DMS53 (cell line): Measurements from ENCODE around the gene CMTM6.
"Not testable (repeated sequence)": the region's sequence is repeated elsewhere in the genome, so short reads cannot be mapped to it uniquely, and the experiment has no call there.

ENCODE experiments used
- DNase-seq: peaks from one replicate; lab custom pipeline; 2025; lab: John Stamatoyannopoulos, UW

CMTM6 gene

GRCh38 chr3:32502118-32502945 lies at the start of gene CMTM6:
Gene CMTM6 (minus strand): TSS chr3:32502852. CDS start chr3:32502745, 107 bp downstream.
- peak; percentile 72 for DNase-seq

- DNase-seq, result no peak
Measured at GRCh38 chr3:32552013-32552412, 49.4 kb upstream of the CMTM6 start.

GRCh38 chr3:32551496-32551895 lies 48.8 kb upstream of the CMTM6 start:
- DNase-seq, result no peak

- DNase-seq, result peak; percentile 28
Measured at GRCh38 chr3:32551087-32551486, 48.4 kb upstream of the CMTM6 start.

- no peak for DNase-seq
Measured at GRCh38 chr3:32545305-32545704, 42.7 kb upstream of the CMTM6 start.

- DNase-seq, result no peak
Measured at GRCh38 chr3:32544894-32545293, 42.2 kb upstream of the CMTM6 start.

GRCh38 chr3:32542807-32543206 lies 40.2 kb upstream of the CMTM6 start:
- DNase-seq, result no peak

GRCh38 chr3:32540899-32541298 lies 38.2 kb upstream of the CMTM6 start:
- DNase-seq, result no peak

GRCh38 chr3:32532434-32532833 lies 29.8 kb upstream of the CMTM6 start:
- no peak for DNase-seq

- no peak for DNase-seq
Measured at GRCh38 chr3:32531010-32531647, 28.5 kb upstream of the CMTM6 start.

GRCh38 chr3:32525720-32526119 lies 23.1 kb upstream of the CMTM6 start:
- DNase-seq, result no peak

GRCh38 chr3:32522682-32523081 lies 20.0 kb upstream of the CMTM6 start:
- DNase-seq, result no peak

- not testable (repeated sequence) for DNase-seq
Measured at GRCh38 chr3:32518921-32519320, 16.3 kb upstream of the CMTM6 start.

- not testable (repeated sequence) for DNase-seq
Measured at GRCh38 chr3:32516751-32517150, 14.1 kb upstream of the CMTM6 start.

- no peak for DNase-seq
Measured at GRCh38 chr3:32511005-32511404, 8.4 kb upstream of the CMTM6 start.

GRCh38 chr3:32510075-32510724 lies 7.5 kb upstream of the CMTM6 start:
- DNase-seq, result peak; percentile 60

GRCh38 chr3:32508711-32509110 lies 6.1 kb upstream of the CMTM6 start:
- no peak for DNase-seq

- no peak for DNase-seq
Measured at GRCh38 chr3:32506466-32506865, 3.8 kb upstream of the CMTM6 start.

- DNase-seq, result no peak
Measured at GRCh38 chr3:32502946-32503286, 264 bp upstream of the CMTM6 start.

- no peak for DNase-seq
Measured at GRCh38 chr3:32501783-32502117, 902 bp downstream of the CMTM6 start.

GRCh38 chr3:32500880-32501782 lies 1.5 kb downstream of the CMTM6 start:
- no peak for DNase-seq

- no peak for DNase-seq
Measured at GRCh38 chr3:32500231-32500630, 2.4 kb downstream of the CMTM6 start.
